GM18517 (cell line): ENCODE measurements around the gene MT1X.
"Not testable (repeated sequence)": the region's sequence is repeated elsewhere in the genome, so short reads cannot be mapped to it uniquely, and the experiment has no call there.

Source experiments
- ATAC-seq: cut with Tn5 transposase; IDR thresholded peaks from one replicate; pipeline ENCODE4 v1.9.1; 2021; ENCODE audit warnings: mild to moderate bottlenecking, moderate library complexity; ENCODE audit not compliant: unreplicated experiment

MT1X gene

GRCh38 chr16:56652600-56652999 lies 29.7 kb upstream of the MT1X start:
- ATAC-seq, result no peak

- ATAC-seq, result no peak
These were observed 29.1 kb upstream of the MT1X start for GRCh38 chr16:56653218-56653617.

GRCh38 chr16:56657555-56658326 lies 24.5 kb upstream of the MT1X start, which contains the start of gene MT1F:
Gene MT1F, plus strand, starts transcription at chr16:56657959. Its CDS starts 100 bp downstream, at chr16:56658059.
- no peak for ATAC-seq

GRCh38 chr16:56658327-56658875 lies 23.9 kb upstream of the MT1X start:
- ATAC-seq, result no peak

GRCh38 chr16:56662357-56663354 lies 19.6 kb upstream of the MT1X start:
- no peak for ATAC-seq

GRCh38 chr16:56664506-56664905 lies 17.8 kb upstream of the MT1X start:
- ATAC-seq, result no peak

GRCh38 chr16:56665286-56666261 lies 16.7 kb upstream of the MT1X start:
- ATAC-seq, result not testable (repeated sequence)

GRCh38 chr16:56667581-56668571 lies 14.4 kb upstream of the MT1X start, which contains the start of gene MT1G:
Gene MT1G, minus strand, starts transcription at chr16:56668065. Its CDS starts 72 bp downstream, at chr16:56667993.
- ATAC-seq, result no peak

- no peak for ATAC-seq
These were observed 13.0 kb upstream of the MT1X start, which contains the start of gene MT1H for GRCh38 chr16:56669005-56669839. Gene MT1H, plus strand, starts transcription at chr16:56669814. Its CDS starts 71 bp downstream, at chr16:56669885.

GRCh38 chr16:56669840-56670619 lies 12.2 kb upstream of the MT1X start:
- ATAC-seq, result no peak

- ATAC-seq, result no peak
These were observed 11.7 kb upstream of the MT1X start for GRCh38 chr16:56670620-56670934.

- not testable (repeated sequence) for ATAC-seq
These were observed 10.6 kb upstream of the MT1X start for GRCh38 chr16:56671691-56672090.

- not testable (repeated sequence) for ATAC-seq
These were observed 10.1 kb upstream of the MT1X start for GRCh38 chr16:56672171-56672570.

- no peak for ATAC-seq
These were observed 9.3 kb upstream of the MT1X start for GRCh38 chr16:56672761-56673536.

GRCh38 chr16:56673921-56674320 lies 8.3 kb upstream of the MT1X start:
- ATAC-seq, result no peak

- ATAC-seq, result not testable (repeated sequence)
These were observed 7.7 kb upstream of the MT1X start for GRCh38 chr16:56674570-56674969.
